ENCODE results near the gene AP2B1.

The AP2B1 gene

GRCh38 chr17:35773679-35774425 is 186.7 kb downstream of the AP2B1 start:
- DNase-seq (ENCODE audit: low read depth), result no peak

GRCh38 chr17:35774499-35774898 is 187.4 kb downstream of the AP2B1 start:
- peak; percentile 64 for DNase-seq (ENCODE audit: low read depth)

DNA sequence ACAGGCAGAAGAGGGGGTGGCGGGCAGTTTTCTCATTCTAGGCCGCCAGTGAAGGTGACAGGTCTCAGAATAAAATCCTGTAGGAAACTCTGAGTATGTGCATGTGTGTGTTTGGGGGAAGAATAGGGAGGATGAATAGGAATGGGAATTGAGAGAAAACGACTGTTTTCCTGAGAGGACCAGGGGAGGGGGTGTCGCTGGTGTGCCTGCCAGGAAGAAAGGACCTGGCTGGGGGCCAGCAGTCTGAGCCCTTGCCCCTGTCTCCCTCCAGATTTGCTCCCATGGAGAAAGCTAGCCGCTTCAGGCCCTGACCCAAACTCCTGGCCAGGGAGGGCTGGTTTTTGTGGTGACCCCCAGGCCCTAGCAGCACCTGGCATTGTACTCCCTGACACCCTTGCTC is 187.9 kb downstream of the AP2B1 start:
- DNase-seq (ENCODE audit: low read depth), result no peak

GRCh38 chr17:35775583-35775982 is 188.5 kb downstream of the AP2B1 start:
- no peak for DNase-seq (ENCODE audit: low read depth)
